Caco-2 (cell line): ENCODE measurements around the gene MRI1. TPM values are rescaled to one million over a fixed set of nuclear protein-coding genes. Genes with fewer than 3 reads are reported as not detected.

Source experiments
- BruUV-seq: library from RNA; stranded (reverse); fragments of 400-500 nt; replicated peaks from 2 replicates; lab custom pipeline; 2021; lab: Mats Ljungman, UMichigan
- CTCF ChIA-PET: fragments of 300-600 bp; sonication (Branson Sonifier 250); formaldehyde crosslinking; loops from one replicate; lab custom pipeline; 2022; ENCODE audit warnings: antibody characterized with exemption; lab: Charles Lee
- POLR2A ChIA-PET: fragments of 300-600 bp; sonication (Branson Sonifier 250); formaldehyde crosslinking; loops from one replicate; lab custom pipeline; 2022; ENCODE audit warnings: antibody characterized with exemption; lab: Charles Lee
- DNase-seq, 2 experiments: peaks; one replicate each; pipeline versions ENCODE4 v3.0.0 to v3.0.0-alpha.2; 2020 to 2022
- H3K27me3 ChIP-seq: replicated peaks from 2 replicates; pipeline ENCODE4 v1.6.0; 2011; ENCODE audit warnings: low read length; ENCODE audit not compliant: control insufficient read depth, insufficient read depth
- H3K36me3 ChIP-seq: 2 replicates; pipeline ENCODE4 v1.5.1; 2011; ENCODE audit warnings: low read length; ENCODE audit not compliant: control insufficient read depth, insufficient read depth
- H3K4me1 ChIP-seq: fragments of 250-450 bp; sonication (Bioruptor Pico); 2 replicates; pipeline ENCODE4 v1.5.1; 2020; ENCODE audit warnings: mild to moderate bottlenecking
- H3K4me3 ChIP-seq: 2 replicates; pipeline ENCODE4 v1.5.1; 2011; ENCODE audit warnings: low read depth, mild to moderate bottlenecking, control low read depth, low read length
- H3K9me3 ChIP-seq: fragments of 250-450 bp; sonication (Bioruptor Pico); 2 replicates; pipeline ENCODE4 v1.5.1; 2020; ENCODE audit warnings: mild to moderate bottlenecking, moderate library complexity
- H3K27ac Mint-ChIP-seq: one replicate; pipeline ENCODE4 v1.8.0; 2022; ENCODE audit warnings: mixed read lengths; ENCODE audit not compliant: unreplicated experiment
- H3K27me3 Mint-ChIP-seq: one replicate; pipeline ENCODE4 v1.8.0; 2022; ENCODE audit warnings: mixed read lengths; ENCODE audit not compliant: insufficient read depth, unreplicated experiment
- H3K36me3 Mint-ChIP-seq: one replicate; pipeline ENCODE4 v1.8.0; 2022; ENCODE audit warnings: mild to moderate bottlenecking, mixed read lengths; ENCODE audit not compliant: insufficient read depth, unreplicated experiment
- H3K4me1 Mint-ChIP-seq: one replicate; pipeline ENCODE4 v1.8.0; 2022; ENCODE audit warnings: low read depth, mixed read lengths; ENCODE audit not compliant: unreplicated experiment
- H3K4me3 Mint-ChIP-seq: one replicate; pipeline ENCODE4 v1.8.0; 2022; ENCODE audit warnings: mild to moderate bottlenecking, moderate library complexity, mixed read lengths; ENCODE audit not compliant: unreplicated experiment
- H3K9me3 Mint-ChIP-seq: one replicate; pipeline ENCODE4 v1.8.0; 2022; ENCODE audit warnings: mixed read lengths; ENCODE audit not compliant: unreplicated experiment
- intact Hi-C: fragments of 100-400 bp; cut with micrococcal nuclease; formaldehyde crosslinking; loops from one replicate; pipeline ENCODE4 v1.10.0; 2022; ENCODE audit not compliant: unreplicated experiment
- total RNA-seq: library from RNA; stranded (reverse); gene quantifications from 2 replicates; pipeline ENCODE4 v1.2.3, GENCODE V29; 2022
- TF ChIP-seq, protein P1 (sequence below), 2 experiments: fragments of 200-600 bp in 1 of 2; IDR thresholded peaks; 1 replicate in 1 of 2; 2 replicates in 1 of 2; pipeline versions ENCODE4 v1.5.1 to v1.8.0; 2011 to 2022; ENCODE audit warnings: antibody characterized with exemption in 1 of 2, control low read depth in 1 of 2, inconsistent platforms in 1 of 2, low read depth in 1 of 2, low read length in 1 of 2, mild to moderate bottlenecking in 1 of 2, moderate library complexity in 1 of 2; ENCODE audit not compliant: insufficient read depth in 1 of 2, severe bottlenecking in 1 of 2, unreplicated experiment in 1 of 2

MRI1 gene
- total RNA-seq, 1 experiment from 2014 or later = 25.7 TPM

DNA sequence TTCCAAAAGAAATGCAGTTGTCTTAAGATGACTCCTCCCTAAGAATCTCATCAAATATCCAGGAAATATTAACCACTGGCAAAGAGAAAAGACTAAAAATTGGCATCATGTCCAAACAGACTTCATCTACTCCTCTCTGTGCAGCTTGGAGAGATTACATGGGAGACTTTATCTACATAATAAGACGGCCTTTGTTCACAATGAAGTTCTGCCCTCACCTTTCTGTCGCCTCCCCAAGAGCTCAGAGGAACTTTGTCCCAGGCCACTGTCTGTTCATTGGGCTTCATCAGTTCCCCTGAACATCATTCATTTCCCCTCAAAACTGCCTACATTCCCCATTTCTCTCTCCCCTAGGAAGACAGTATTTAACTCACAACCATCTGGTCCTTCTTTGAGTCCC, 22.4 kb upstream of the MRI1 start:
- Mint-ChIP-seq H3K36me3 (peaks cover 11% of the 10 kb centered on the region), H3K9me3 (no peaks in the 10 kb centered on the region), H3K4me3 (no peak overlapping the region), H3K27ac (no peak overlapping the region), H3K27me3 (no peaks in the 10 kb centered on the region), H3K4me1 (no peaks in the 10 kb centered on the region)
- POLR2A ChIA-PET = no interaction called here
- H3K4me1 ChIP-seq = peaks cover 6% of the 10 kb centered on the region; the same call in 1 of the 2 replicates
- TF ChIP-seq, protein P1, sequence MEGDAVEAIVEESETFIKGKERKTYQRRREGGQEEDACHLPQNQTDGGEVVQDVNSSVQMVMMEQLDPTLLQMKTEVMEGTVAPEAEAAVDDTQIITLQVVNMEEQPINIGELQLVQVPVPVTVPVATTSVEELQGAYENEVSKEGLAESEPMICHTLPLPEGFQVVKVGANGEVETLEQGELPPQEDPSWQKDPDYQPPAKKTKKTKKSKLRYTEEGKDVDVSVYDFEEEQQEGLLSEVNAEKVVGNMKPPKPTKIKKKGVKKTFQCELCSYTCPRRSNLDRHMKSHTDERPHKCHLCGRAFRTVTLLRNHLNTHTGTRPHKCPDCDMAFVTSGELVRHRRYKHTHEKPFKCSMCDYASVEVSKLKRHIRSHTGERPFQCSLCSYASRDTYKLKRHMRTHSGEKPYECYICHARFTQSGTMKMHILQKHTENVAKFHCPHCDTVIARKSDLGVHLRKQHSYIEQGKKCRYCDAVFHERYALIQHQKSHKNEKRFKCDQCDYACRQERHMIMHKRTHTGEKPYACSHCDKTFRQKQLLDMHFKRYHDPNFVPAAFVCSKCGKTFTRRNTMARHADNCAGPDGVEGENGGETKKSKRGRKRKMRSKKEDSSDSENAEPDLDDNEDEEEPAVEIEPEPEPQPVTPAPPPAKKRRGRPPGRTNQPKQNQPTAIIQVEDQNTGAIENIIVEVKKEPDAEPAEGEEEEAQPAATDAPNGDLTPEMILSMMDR (IDR thresholded peaks at IDR 0.05; ENCODE audit: insufficient read depth in 1 of 2, low read depth in 1 of 2, low read length in 1 of 2, severe bottlenecking in 1 of 2, unreplicated experiment in 1 of 2) = no peak
- H3K27me3 ChIP-seq = no peaks in the 10 kb centered on the region
- DNase-seq = no peak
- no TSS peak for BruUV-seq
- intact Hi-C loops = no loop called here
- no peak overlapping the region for H3K4me3 ChIP-seq
- no peaks in the 10 kb centered on the region for H3K9me3 ChIP-seq
- CTCF ChIA-PET = interaction anchor here (0.6 to 0.7 kb wide), 4 partner anchors 8 to 151 kb away, joined by 3 to 5 read pairs (median 4); no protein-coding TSS in a partner anchor
- no peaks in the 10 kb centered on the region for H3K36me3 ChIP-seq

DNA sequence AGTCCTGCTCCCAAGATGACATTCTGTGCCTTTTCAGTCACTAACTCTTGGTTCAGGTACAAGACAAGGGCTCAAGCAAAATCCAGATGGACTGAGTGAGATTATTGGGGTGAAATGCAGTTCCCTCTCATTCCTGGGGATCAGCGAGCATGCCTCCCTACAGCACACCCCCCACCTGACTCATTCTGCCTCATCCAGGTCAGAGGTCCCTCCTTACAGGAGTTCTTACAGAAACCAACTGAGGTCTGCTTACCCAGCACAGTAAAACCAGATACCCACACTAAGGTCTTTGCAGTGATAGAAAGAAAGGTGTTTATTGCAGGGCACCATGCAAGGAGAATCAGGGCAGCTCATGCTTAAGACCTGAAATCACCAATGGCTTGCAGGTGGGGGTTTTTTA, 21.6 kb upstream of the MRI1 start:
- no peak for DNase-seq
- peaks cover 6% of the 10 kb centered on the region; the same call in 1 of the 2 replicates for H3K4me1 ChIP-seq
- Mint-ChIP-seq H3K9me3 (no peaks in the 10 kb centered on the region), H3K27me3 (no peaks in the 10 kb centered on the region), H3K36me3 (peaks cover 17% of the 10 kb centered on the region), H3K27ac (no peak overlapping the region), H3K4me3 (no peak overlapping the region), H3K4me1 (no peaks in the 10 kb centered on the region)
- H3K9me3 ChIP-seq = peaks cover 5% of the 10 kb centered on the region; the same call in 1 of the 2 replicates
- ChIA-PET POLR2A (no interaction called here), CTCF (no interaction called here)
- no peaks in the 10 kb centered on the region for H3K36me3 ChIP-seq
- no peaks in the 10 kb centered on the region for H3K27me3 ChIP-seq
- TF ChIP-seq, protein P1 (IDR thresholded peaks at IDR 0.05; ENCODE audit: insufficient read depth in 1 of 2, low read depth in 1 of 2, low read length in 1 of 2, severe bottlenecking in 1 of 2, unreplicated experiment in 1 of 2) = no peak
- no TSS peak for BruUV-seq
- intact Hi-C loops = no loop called here
- no peak overlapping the region for H3K4me3 ChIP-seq

DNA sequence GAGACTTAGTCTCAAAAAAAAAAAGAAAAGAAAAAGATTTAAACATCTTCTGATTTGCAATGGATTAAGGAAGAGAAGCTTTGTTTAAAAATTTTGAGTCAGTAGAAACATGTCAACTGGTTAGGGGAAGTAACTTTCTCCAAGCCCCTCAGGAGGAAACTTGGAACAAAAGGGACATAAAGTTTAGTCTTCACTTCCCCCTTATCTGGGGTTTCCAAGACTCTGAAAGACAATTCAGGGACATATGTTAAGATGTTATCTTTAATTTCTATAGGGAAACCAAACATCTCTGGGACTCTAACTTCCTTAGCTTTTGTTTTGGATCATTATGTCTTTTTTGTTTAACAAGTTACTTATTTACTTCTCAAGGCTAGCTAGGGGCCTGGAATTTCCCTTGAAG, 20.1 kb upstream of the MRI1 start:
- Histone ChIP-seq H3K27me3 (no peaks in the 10 kb centered on the region), H3K9me3 (peaks cover 5% of the 10 kb centered on the region; the same call in 1 of the 2 replicates), H3K36me3 (no peaks in the 10 kb centered on the region), H3K4me1 (peaks cover 9% of the 10 kb centered on the region; the same call in 1 of the 2 replicates), H3K4me3 (no peak overlapping the region)
- DNase-seq = no peak
- TF ChIP-seq, protein P1 (IDR thresholded peaks at IDR 0.05; ENCODE audit: insufficient read depth in 1 of 2, low read depth in 1 of 2, low read length in 1 of 2, severe bottlenecking in 1 of 2, unreplicated experiment in 1 of 2) = no peak
- POLR2A ChIA-PET = no interaction called here
- no TSS peak for BruUV-seq
- intact Hi-C loops = no loop called here
- Mint-ChIP-seq H3K9me3 (no peaks in the 10 kb centered on the region), H3K4me1 (no peaks in the 10 kb centered on the region), H3K27me3 (no peaks in the 10 kb centered on the region), H3K36me3 (peaks cover 23% of the 10 kb centered on the region), H3K27ac (no peak overlapping the region), H3K4me3 (no peak overlapping the region)
- CTCF ChIA-PET = interaction anchor here (1.1 kb wide), 1 partner anchor 23 kb away, joined by 3 read pairs; no protein-coding TSS in a partner anchor
